Brain pericyte (primary cell): ENCODE data around the gene NOTUM.
"Not testable (repeated sequence)": the region's sequence is repeated elsewhere in the genome, so short reads cannot be mapped to it uniquely, and the experiment has no call there.

Source experiments
- DNase-seq: peaks from one replicate; pipeline ENCODE4 v3.0.0-alpha.2; 2012; ENCODE audit warnings: low read depth, low spot score

The NOTUM gene

GRCh38 chr17:81958633-81959342, 2.2 kb downstream of the NOTUM start:
- no peak for DNase-seq

DNA sequence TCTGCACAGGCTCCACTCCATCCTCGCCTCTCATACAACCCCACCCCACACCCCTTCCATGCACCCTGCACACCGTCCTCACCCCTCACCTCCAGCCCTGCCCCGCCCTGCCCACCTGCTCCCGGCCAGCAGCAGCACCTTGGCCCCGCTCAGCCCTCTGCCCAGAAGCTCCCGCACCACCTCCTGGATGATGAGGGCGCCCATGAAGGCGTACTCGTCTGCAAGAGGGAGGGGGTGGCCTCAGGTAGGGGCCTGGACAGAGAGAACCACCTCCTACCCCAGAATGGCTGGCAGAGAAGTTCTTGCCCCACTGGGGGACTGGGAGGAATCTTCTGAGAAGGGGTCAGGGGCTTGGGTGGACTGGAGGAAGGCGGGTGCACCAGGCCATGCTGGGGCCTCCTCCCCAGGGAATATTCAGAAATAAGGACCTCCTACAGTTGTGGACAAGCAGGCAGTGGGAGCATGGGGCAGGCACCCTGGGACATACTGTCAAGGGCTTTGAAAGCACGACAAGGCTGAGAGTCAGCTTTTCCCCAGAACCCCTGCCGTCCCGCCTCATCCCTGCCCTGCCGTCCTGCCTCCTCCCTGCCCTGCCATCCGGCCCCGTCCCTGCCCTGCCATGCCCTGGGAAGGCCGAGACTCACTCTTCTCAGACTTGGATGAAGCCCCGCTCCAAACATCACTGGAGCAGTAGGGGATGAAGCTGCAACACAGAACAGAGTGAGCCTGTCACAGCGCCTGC, 3.1 kb downstream of the NOTUM start:
- DNase-seq = no peak

- no peak for DNase-seq
These were observed 4.1 kb downstream of the NOTUM start for GRCh38 chr17:81956607-81957589.

DNA sequence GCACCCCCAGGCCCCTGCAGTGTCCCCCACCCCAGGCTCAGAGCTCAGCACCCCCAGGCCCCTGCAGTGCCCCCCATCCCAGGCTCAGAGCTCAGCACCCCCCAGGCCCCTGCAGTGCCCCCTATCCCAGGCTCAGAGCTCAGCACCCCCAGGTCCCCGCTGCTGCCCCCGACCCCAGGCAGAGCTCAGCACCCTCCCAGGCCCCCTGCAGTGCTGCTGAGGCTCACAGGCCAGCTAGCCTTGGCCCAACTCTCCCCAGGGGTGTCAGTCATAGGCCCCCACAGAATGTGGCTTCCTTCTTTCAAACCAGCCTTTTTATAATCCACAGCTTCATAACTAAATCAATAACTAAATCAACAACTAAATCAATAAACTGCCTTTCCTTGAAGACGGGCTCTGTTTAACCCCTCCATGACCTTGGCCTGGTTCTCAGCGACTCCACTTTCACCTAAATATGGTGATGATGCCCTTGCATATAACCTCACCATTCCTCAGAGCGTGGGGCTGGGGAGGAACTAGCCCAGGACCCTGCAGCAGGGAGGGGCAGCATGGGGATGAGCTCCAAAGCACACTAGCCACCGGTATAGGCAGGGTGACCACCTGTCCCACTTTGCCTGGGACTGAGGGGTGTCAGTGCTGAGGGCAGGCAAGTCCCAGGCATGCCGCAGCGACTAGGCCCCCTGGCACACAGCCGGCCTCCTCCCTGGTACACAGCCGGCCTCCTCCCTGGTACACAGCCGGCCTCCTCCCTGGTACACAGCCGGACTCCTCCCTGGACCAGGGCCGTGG, 5.0 kb downstream of the NOTUM start:
- DNase-seq = no peak

- DNase-seq = no peak
These were observed 5.8 kb downstream of the NOTUM start for GRCh38 chr17:81955058-81955681.

GRCh38 chr17:81954131-81955057, 6.6 kb downstream of the NOTUM start:
- DNase-seq = no peak

DNA sequence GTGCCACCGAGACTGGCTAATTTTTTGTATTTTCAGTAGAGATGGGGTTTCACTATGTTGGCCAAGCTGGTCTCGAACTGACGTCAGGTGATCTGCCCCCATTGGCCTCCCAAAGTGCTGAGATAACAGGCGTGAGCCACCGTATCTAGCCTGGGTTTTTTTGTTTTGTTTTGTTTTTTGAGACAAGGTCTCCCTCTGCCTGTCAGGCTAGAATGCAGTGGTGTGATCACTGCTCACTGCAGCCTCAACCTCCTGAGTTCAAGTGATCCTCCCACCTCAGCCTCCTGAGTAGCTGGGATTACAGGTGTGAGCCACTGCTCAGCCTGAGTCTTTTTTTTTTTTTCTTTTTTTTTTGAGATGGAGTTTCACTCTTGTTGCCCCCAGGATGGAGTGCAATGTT, 7.5 kb downstream of the NOTUM start:
- DNase-seq = not testable (repeated sequence)

DNA sequence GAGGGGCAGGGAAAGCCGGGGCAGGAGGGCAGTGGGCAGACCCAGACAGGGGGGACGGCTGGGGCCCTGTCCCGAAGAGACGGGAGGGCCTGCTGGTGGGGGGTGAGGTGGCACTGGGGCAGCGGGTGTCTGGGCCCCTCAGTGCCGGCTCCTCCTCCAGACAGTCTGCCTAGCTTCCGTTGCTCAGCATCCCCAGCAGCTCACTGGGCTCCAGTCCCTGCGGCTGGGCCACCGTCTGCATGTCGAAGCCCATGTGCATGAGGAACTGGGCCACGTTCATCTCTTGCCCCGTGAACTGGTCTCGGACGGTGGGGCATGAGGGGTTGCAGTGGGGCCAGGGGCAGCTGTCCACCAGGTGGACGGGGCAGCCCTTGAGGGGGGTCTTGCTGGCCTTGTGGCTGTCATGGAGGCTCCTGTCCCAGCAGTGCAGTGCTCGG, 8.2 kb downstream of the NOTUM start:
- DNase-seq = no peak

DNA sequence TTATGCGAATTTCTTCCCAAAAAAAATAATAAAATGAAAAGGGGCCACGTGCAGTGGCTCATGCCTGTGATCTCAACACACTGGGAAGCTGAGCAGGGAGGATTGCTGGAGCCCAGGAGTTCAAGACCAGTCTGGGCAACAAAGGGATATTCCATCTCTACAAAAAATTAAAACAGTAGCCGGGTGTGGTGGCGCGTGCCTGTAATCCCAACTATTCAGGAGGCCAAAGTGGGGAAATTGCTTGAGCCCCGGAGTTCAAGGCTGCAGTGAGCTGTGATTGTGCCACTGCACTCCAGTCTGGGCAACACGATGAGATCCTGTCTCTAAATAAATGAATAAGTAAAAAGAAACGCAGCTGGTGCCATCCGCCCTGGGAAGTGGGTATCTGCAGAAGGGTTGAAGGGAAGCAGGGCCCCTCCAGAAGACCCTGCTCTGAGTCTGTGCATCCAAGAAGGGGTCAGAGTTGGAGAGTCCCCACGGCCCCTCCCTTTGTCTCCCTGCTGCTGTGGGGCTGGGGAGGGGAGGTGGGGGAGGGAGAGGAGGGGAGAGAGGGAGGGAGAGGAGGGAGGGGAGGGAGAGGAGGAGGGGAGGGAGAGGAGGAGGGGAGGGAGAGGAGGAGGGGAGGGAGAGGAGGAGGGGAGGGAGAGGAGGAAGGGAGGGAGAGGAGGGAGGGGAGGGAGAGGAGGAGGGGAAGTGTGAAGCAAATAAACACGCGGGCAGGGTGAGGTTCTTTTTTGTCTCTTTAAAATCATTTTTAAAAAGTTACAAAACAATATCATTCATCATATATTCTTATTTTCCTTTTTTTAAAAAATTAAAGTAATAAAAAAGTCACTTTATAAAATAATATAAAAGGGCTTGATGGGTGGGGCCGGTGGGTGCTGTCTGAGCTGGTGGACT, 9.0 kb downstream of the NOTUM start:
- no peak for DNase-seq

- no peak for DNase-seq
These were observed 10.5 kb downstream of the NOTUM start for GRCh38 chr17:81950501-81950900.

DNA sequence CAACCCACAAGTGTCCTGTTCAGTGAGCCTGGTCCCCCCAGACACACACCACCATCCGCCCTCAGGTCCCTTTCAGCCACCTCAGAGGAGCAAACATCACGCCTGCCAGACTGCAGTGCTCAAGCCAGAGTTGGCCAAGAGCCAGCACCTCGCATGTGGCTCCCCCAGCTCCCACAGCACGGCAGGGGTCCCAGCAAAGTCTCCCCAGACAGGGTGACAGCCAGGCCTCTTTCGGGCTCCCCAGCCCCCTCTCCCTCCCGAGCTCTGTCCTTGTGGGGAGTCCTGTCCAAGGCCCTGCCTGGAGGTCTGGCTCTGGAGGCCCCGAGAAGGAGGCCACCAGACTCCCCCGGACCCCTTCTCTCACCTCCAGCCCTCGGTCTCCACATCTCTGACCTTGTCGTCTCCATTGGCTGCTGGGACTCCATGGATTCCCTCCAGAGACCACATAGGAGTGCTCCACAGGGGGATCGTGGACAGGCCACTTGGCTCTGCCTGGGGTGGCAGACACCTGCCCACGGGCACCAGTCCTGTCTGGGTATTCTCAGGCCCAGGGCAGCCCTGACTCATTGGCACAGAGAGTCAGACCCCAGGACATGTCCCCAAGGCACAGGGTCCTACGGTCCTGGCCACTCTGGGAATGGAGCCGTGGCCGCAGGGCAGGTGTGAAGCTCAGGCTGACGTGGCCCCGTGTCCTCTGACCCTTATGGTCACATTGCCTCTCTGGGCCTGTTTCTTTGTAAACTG, 12.2 kb downstream of the NOTUM start:
- DNase-seq = no peak

- no peak for DNase-seq
These were observed 13.8 kb downstream of the NOTUM start, which contains the start of gene MYADML2 for GRCh38 chr17:81947189-81947588. Gene MYADML2, minus strand, starts transcription at chr17:81947233. Its CDS starts 5,492 bp downstream, at chr17:81941741.

GRCh38 chr17:81944858-81945257, 16.1 kb downstream of the NOTUM start:
- no peak for DNase-seq

DNA sequence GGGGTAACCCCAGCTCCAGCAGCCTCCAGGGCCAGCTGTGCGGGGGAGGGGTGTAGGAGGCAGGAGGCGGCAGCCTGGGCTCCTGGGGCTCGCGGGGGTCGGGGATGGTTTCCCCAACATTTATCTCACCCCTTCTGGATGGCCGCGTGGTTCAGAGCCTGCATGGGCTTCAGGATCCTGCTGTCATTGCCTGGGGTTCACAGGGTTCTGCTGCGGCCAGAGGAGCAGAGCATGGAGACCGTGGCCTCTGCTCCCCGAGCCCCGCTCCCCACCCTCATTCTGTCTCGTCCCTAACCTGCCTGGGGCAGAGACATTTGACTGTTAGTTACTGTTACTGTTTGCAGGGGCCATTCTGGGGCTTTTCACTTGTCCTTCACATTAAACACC, 18.8 kb downstream of the NOTUM start:
- DNase-seq = no peak

DNA sequence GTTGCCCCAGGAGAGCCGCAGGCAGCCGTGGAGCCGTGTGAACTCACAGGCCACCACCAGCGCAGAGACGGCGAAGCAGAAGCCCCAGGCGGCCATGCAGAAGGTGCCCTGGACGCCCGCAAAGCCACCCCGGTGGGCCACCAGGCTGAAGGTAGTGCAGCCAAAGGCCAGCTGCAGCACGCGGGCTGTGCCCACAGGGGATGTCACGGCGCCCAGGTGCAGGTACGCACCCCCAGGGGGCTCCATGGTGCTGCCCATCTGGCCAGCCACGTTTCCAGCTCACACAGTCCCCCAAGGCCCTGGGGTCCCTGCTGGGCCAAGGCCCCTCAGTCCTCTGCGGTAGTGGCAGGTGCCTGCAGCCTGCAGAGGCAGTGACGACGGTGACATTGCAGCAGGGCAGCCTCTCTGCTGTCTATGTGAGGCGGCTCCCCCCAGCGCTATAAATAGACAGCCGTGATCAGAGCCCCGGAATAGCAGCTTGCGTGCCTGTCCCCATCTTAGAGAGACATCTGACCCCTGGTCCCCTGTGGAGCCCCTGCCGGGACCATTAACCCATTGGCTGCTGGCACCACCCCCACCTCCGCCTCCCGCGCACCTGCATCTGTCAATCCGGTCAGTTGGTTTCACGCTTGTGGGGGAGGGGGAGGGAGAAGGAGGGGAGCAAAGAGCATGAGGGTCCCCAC, 19.4 kb downstream of the NOTUM start:
- no peak for DNase-seq

GRCh38 chr17:81940538-81941483, 20.2 kb downstream of the NOTUM start:
- DNase-seq = no peak
